SKM-1 (cell line): ENCODE results near the gene RASGRF2.
"Not testable (repeated sequence)": the region's sequence is repeated elsewhere in the genome, so short reads cannot be mapped to it uniquely, and the experiment has no call there.

Experiments
- DNase-seq: peaks from one replicate; lab custom pipeline; 2025; ENCODE audit not compliant: unreplicated experiment; lab: John Stamatoyannopoulos, UW

RASGRF2 gene

DNA sequence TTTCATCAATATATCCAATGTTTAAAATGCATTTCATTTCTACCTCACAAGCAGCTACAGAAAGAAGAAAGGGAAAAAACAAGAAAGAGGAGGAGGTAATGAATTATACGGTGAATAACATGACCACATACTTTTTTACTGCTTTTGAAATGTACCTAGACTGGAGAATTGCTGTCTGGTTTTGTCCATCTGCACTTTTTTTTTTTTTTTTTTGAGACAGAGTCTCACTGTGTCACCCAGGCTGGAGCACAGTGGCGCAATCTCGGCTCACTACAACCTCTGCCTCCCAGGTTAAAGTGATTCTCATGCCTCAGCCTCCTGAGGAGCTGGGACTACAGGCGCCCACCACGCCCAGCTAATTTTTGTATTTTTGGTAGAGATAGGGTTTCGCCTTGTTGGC, 58.4 kb downstream of the RASGRF2 start:
- not testable (repeated sequence) for DNase-seq

GRCh38 chr5:81019748-81020147, 59.6 kb downstream of the RASGRF2 start:
- DNase-seq: no peak

DNA sequence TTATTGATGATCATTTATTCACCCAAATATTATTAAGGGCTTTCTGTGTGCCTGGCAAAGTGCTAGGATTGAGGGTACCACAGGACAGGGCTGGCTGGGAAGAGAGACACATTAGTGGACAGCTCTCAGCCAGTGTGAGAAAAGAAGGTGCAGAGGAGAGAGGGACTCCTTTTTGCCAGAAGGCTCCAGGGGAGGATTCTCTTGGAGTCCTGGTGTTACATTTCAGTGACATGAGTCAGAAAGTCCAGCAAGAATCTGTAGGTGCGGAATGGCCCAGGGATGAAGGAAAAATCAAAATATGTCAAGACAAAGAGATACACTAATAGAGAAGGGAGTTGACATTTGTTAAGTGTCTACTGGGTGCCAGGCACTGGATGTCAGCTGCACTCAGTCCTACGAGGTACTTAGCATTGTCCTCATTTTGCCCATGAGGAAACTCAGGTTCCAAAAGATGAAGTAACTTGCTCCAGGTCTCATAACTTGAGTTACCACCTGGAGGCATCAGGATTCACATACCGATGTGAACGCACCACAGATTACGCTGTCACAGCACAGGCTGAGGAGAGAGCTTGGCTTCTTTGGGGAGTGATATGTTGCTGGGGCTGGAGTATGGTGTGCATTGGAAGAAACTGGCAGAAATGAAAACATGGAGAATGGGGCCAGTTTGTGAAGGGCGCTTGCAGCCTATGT, 60.5 kb downstream of the RASGRF2 start:
- DNase-seq: no peak

DNA sequence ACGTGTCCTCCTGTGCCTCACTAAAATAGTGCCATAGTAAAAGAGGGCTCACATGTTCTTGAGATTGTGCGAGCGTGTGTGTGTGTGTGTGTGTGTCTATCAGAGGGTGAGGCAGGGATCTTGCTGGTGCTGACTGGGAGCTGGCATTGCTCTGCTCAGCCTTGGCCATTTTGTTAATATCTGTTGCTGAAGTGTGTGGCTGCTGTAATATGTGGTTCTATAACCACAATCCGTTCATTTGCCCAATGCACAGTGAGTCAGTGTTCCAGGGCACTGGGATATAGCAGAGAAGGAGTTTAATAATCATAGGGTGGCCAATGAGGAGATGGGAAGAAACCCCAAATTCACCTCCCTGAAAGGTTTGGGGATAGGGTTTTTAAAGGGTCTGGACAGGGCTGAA, 61.3 kb downstream of the RASGRF2 start:
- DNase-seq: no peak

DNA sequence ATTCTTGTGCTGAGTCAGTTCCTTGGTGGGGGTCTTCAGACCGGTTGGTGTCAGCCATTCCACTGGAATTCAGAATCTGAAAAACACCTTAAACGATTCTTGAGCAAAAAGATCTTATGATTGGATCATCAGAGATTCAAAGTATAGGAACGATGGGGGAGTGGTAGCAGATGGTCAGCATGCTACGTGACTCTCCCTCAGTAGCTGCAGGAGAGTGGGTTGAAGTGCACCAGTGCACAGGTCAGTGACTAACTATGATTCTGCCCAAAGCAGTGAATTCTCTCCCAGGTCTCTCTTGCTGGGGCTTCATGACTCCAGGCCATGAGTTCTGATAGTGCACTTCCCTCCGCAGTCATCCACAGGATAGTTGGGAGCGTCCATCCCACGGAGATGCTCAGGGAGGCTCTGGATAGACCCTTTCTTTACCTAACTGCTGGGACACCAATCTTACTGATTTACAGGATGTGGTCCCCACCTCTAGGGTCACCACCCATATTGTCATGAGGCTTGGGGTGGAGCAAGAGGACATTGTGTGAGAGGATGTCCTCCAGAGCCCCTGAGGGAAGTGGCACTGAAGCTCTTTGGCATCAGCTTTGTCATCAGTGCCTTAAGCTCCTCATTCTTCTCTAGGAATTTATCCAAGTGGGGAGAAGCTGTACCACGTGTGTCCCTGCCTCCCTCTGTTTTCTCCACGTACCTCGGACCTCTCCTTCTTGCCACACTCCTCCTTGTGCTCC, 62.0 kb downstream of the RASGRF2 start:
- DNase-seq: no peak

DNA sequence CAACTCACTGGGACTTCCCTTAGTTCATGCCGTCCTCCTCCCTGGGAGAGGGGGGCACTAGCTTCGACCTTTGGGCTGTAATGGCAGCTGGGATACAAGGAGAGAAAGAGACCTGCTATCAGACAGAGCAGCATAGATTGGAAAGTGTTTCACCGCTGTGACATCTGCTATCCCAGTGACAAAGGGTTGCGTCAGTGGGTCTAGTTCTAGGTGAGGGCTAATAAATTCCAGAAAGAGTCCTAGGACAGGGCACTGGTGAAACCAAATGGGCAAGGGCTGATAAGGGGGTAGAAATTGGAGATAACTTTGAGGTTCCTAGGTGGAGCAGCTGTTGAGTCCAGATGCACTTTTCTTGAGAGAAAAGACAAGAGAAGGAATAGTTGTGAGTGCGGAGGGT, 62.5 kb downstream of the RASGRF2 start:
- no peak for DNase-seq

- no peak for DNase-seq
These were observed 63.3 kb downstream of the RASGRF2 start for GRCh38 chr5:81023261-81023970.

- no peak for DNase-seq
These were observed 67.4 kb downstream of the RASGRF2 start for GRCh38 chr5:81027481-81028058.

DNA sequence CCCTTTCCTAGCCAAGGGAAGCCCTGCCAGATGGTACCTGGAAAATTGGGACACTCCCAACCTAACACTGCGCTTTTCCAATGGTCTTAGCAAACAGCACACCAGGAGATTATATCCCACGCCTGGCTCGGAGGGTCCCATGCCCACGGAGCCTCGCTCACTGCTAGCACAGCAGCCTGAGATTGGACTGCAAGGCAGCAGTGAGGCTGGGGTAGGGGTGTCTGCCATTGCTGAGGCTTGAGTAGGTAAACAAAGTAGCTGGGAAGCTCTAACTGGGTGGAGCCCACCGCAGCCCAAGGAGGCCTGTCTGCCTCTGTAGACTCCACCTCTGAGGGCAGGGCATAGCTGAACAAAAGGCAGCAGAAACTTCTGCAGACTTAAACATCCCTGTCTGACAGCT, 68.7 kb downstream of the RASGRF2 start:
- not testable (repeated sequence) for DNase-seq

GRCh38 chr5:81029736-81030135, 69.6 kb downstream of the RASGRF2 start:
- not testable (repeated sequence) for DNase-seq

DNA sequence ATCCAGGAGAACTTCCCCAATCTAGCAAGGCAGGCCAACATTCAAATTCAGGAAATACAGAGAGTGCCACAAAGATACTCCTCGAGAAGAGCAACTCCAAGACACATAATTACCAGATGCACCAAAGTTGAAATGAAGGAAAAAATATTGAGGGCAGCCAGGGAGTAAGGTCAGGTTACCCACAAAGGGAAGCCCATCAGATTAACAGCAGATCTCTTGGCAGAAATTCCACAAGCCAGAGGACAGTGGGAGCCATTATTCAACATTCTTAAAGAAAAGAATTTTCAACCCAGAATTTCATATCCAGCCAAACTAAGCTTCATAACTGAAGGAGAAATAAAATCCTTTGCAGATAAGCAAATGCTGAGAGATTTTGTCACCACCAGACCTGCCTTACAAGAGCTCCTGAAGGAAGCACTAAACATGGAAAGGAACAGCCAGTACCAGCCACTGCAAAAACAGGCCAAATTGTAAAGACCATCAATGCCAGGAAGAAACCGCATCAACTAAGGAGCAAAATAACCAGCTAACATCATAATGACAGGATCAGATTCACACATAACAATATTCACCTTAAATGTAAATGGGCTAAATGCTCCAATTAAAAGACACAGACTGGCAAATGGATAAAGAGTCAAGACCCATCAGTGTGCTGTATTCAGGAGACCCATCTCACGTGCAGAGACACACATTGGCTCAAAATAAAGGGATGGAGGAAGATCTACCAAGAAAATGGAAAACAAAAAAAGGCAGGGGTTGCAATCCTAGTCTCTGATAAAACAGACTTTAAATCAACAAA, 70.3 kb downstream of the RASGRF2 start:
- not testable (repeated sequence) for DNase-seq

DNA sequence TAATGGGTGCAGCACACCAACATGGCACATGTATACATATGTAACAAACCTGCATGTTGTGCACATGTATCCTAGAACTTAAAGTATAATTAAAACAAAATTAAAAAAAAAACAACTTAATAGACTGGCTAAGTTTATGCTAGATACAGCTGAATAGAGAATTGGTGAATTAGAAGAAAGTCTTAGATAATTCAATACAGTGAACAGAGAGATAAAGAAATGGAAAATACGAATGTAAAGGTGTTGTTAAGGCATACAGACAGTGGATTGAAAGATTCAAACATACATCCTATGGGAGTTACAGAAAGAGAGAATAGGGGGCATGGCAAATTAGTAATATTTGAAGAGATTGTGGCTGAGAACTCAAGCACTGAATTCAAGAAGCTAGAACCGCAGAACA, 75.4 kb downstream of the RASGRF2 start:
- DNase-seq: no peak

DNA sequence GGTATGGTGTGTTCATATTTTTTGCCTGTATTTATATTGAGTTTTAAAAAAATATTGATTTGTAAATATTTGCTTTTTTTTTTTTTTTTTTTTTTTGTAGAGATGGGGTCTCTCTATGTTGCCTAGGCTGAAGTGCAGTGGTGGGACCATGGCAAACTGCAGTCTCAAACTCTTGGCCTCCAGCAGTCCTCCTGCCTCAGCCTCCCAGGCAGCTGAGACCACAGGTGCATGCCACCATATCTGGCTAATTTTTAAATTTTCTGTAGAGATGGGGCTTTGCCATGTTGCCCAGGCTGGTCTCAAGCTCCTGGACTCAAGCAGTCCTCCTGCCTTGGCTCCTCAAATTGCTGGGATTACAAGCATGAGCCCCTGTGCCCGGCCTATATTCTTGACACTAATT, 78.3 kb downstream of the RASGRF2 start:
- DNase-seq: no peak

GRCh38 chr5:81044868-81045267, 84.7 kb downstream of the RASGRF2 start:
- DNase-seq: no peak

DNA sequence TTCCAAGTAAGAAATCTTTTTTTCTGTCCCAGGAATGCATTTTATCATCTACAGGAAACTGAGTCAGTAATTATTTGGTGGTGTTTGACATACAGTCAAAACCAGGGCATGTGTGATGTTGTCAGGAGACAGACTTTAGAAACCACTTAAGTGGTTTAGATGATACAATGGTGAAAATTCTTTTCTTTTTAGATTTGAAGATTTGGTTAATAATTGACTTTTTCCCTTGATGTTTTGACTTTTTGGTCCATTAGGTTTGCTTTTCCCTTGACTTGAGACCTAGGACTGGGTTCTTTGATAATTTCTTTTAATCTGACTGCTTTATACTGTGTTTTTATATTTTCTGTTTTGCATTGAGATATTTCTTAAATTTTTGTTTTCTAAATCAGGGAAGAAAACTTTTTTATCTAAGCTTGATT, 85.2 kb downstream of the RASGRF2 start:
- DNase-seq: no peak

GRCh38 chr5:81046041-81046440, 85.9 kb downstream of the RASGRF2 start:
- no peak for DNase-seq

GRCh38 chr5:81052325-81052724, 92.2 kb downstream of the RASGRF2 start:
- DNase-seq: no peak

DNA sequence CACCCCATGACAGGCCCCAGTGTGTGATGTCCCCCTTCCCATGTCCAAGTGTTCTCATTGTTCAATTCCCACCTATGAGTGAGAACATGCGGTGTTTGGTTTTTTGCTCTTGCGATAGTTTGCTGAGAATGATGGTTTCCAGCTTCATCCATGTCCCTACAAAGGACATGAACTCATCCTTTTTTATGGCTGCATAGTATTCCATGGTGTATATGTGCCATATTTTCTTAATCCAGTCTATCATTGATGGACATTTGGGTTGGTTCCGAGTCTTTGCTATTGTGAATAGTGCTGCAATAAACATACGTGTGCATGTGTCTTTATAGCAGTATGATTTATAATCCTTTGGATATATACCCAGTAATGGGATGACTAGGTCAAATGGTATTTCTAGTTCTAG, 93.1 kb downstream of the RASGRF2 start:
- not testable (repeated sequence) for DNase-seq

DNA sequence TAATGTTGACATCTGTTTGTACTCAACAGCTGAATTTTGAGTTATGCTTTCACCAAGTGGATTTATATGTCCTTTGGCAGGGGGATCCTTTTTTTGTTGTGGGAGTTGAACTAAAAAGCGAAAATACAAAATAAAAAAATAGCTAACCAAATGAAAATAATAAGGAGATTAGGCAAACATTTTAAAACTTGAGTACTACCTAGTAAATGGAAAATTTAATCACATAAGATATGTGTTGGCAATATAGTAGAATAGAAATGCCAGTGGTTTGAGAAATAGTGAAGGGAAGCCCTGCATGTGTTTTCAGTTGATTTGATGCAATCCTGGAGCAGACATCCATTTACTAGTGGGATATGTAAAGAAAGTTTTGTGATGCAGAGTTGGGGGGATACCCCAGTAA, 98.0 kb downstream of the RASGRF2 start:
- DNase-seq: no peak

- DNase-seq: no peak
These were observed 105.3 kb downstream of the RASGRF2 start for GRCh38 chr5:81065492-81065891.

GRCh38 chr5:81066102-81066501, 105.9 kb downstream of the RASGRF2 start:
- DNase-seq: no peak
